ENCODE results near the gene WFDC1.

Gene WFDC1

GRCh38 chr16:84283314-84284153, 11.1 kb upstream of the WFDC1 start:
- Mint-ChIP-seq H3K27ac (no peak overlapping the region), H3K4me1 (ENCODE audit: low read depth) (no peaks in the 10 kb centered on the region), H3K9me3 (ENCODE audit: low read depth) (no peaks in the 10 kb centered on the region), H3K27me3 (peaks cover 5% of the 10 kb centered on the region), H3K4me3 (no peak overlapping the region), H3K36me3 (no peaks in the 10 kb centered on the region)

DNA sequence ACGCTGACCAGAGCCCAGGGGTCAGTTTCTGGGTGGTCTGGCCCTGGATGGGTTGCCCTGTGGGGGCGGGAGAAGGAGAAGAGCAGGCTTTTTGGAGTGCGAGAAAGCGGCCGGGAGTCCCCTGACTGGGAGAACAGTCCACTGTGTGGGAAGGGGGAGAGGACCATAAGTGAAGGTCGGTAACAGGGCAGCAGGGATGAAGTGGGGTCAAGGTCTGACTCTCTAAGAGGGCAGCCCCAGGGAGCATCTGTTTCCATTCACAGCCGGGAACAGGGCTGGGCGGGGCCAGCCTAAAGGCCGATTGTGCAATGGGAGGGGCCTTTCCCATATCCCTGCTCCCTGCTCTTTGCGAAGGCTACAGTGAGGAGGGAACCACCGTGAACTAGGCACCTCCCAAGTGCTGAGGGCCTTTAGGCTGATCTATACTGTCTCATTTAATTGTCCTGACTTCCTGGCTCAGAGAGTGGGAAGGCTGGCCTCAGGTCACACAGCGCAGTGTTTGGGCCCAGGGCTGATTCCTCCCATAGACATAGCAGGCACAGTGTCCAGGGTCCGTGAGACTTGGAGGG, 10.4 kb upstream of the WFDC1 start:
- peaks cover 6% of the 10 kb centered on the region for H3K27me3 Mint-ChIP-seq
- H3K36me3 Mint-ChIP-seq: no peaks in the 10 kb centered on the region
- H3K9me3 Mint-ChIP-seq (ENCODE audit: low read depth): no peaks in the 10 kb centered on the region
- H3K27ac Mint-ChIP-seq: no peak overlapping the region
- no peak overlapping the region for H3K4me3 Mint-ChIP-seq
- no peaks in the 10 kb centered on the region for H3K4me1 Mint-ChIP-seq (ENCODE audit: low read depth)

DNA sequence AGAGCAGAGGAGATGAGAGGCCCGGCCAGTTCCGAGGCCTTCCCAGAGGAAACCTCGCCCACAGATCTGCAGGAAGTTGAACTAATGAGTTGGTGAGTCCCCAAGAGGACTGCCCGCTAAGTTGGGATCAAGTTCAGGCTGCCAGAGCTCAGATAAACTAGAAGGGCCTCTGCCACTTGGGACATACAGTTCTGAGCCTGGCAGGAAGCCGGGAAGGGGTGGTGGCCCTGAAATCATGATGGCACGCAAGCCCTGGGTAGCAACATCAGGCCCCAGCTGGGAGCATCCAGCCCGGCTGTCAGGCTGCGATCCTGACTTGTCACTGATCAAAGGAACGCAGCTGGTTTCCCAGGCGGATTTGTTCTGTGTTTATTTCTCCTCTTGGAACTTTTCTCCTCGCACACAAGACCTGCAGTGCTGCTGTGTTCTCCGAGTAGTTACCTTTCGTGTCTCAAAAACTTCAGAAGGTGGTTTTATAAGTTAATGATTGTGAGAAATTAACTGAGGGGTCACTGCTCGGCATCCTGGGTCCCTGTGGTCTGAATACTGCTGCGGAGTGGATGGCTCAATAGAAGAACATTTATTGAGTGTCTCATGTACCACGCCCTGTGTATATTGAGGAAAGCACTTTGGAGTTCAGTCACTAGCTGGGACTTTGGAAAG, 8.0 kb upstream of the WFDC1 start:
- Mint-ChIP-seq H3K9me3 (ENCODE audit: low read depth) (no peaks in the 10 kb centered on the region), H3K27me3 (peaks cover 12% of the 10 kb centered on the region), H3K36me3 (no peaks in the 10 kb centered on the region), H3K4me1 (ENCODE audit: low read depth) (no peaks in the 10 kb centered on the region), H3K4me3 (no peak overlapping the region), H3K27ac (no peak overlapping the region)

DNA sequence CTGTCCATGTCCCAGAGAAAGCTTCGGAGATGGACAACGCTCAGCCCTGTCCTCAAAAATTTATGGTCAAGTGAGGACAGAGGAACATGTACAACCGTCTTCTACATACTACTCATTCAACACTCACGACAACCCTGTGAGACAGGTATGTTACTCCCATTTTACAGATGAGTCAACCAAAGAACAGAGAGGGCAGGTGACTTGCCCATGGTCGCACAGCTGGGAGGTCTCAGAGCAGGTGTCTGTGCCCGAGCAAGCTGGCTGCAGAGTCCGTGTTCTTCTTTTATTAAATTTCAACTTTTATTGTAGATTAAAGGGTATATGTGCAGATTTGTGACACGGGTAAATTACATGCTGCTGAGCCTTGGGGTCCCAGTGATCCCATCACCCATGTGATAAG, 5.8 kb upstream of the WFDC1 start:
- Mint-ChIP-seq H3K4me1 (ENCODE audit: low read depth) (peaks cover 1% of the 10 kb centered on the region), H3K36me3 (no peaks in the 10 kb centered on the region), H3K27ac (no peak overlapping the region), H3K9me3 (ENCODE audit: low read depth) (no peaks in the 10 kb centered on the region), H3K4me3 (no peak overlapping the region), H3K27me3 (peaks cover 19% of the 10 kb centered on the region)

DNA sequence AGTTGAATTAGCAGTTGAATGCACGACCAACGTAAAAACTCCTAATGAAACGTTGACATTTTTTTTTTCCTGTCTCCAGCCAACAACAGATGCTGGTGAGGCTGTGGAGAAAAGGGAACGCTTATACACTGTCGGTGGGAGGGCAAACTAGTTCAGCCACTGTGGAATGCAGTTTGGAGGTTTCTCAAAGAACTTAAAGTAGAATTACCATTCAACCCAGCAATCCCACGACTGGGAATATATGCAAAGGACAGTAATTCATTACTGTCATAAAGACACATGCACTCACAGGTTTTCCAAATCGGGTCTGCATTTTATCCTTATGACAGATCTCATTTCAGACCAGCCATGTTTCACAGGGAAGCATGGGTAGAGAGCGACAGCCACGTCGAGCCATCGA, 3.5 kb upstream of the WFDC1 start:
- Mint-ChIP-seq H3K27me3 (peaks cover 35% of the 10 kb centered on the region), H3K9me3 (ENCODE audit: low read depth) (no peaks in the 10 kb centered on the region), H3K36me3 (no peaks in the 10 kb centered on the region), H3K4me1 (ENCODE audit: low read depth) (peaks cover 14% of the 10 kb centered on the region), H3K4me3 (no peak overlapping the region), H3K27ac (no peak overlapping the region)

DNA sequence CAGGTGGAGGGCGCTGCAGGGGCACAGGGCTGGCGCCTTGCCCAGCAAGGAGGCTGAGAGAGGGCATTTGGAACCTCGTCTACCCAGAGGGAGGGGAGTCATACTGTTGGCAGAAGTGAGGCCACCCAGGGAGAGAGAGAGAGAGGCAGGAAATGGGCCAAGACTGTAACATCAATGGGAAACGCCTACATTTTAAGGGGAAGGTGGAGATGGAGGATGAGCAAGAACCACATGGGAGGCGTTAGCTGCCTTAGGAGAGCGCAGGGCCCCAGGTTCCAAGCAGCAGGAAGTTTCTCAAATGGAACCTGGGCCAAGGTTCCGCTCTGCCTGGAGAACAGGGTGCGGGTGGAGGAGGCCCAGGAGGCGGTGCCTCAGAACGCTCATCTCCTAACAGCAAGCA, 2.7 kb upstream of the WFDC1 start:
- H3K27ac Mint-ChIP-seq: no peak overlapping the region
- peaks cover 42% of the 10 kb centered on the region for H3K27me3 Mint-ChIP-seq

DNA sequence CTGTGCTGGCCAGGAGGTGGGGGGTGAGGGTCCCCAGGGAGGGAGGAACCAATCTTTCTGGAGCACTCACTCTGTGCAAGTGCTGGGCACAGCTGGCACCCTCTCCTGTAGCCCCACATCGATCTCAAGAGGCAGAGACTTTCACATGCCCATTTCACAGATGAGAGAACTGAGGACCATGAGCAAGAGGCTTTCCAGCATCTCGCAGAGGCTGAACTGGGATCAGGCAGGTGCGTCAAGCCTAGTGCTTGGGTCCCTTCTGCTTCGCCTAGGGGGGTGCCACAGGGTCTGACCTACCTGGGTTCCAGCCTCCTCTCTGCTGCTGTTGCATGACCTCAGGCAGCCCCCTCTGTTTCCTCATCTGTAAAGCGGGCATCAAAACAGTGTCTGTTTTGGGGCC, 1.3 kb upstream of the WFDC1 start:
- Mint-ChIP-seq H3K9me3 (ENCODE audit: low read depth) (no peaks in the 10 kb centered on the region), H3K4me3 (no peak overlapping the region), H3K27ac (no peak overlapping the region), H3K27me3 (peaks cover 39% of the 10 kb centered on the region), H3K36me3 (no peaks in the 10 kb centered on the region), H3K4me1 (ENCODE audit: low read depth) (peaks cover 14% of the 10 kb centered on the region)

More for the DNA sequence above, 2.7 kb upstream of the WFDC1 start:
- Mint-ChIP-seq H3K36me3 (no peaks in the 10 kb centered on the region), H3K9me3 (ENCODE audit: low read depth) (no peaks in the 10 kb centered on the region), H3K4me1 (ENCODE audit: low read depth) (peaks cover 14% of the 10 kb centered on the region), H3K4me3 (no peak overlapping the region)

- H3K27ac Mint-ChIP-seq: no peak overlapping the region
- H3K4me1 Mint-ChIP-seq (ENCODE audit: low read depth): peaks cover 14% of the 10 kb centered on the region
- H3K4me3 Mint-ChIP-seq: peak overlapping the region; percentile 54
- H3K36me3 Mint-ChIP-seq: no peaks in the 10 kb centered on the region
- peaks cover 39% of the 10 kb centered on the region for H3K27me3 Mint-ChIP-seq
- no peaks in the 10 kb centered on the region for H3K9me3 Mint-ChIP-seq (ENCODE audit: low read depth)
Measured at GRCh38 chr16:84294117-84294516, 561 bp upstream of the WFDC1 start.

- no peak overlapping the region for H3K27ac Mint-ChIP-seq
- no peaks in the 10 kb centered on the region for H3K9me3 Mint-ChIP-seq (ENCODE audit: low read depth)
- H3K4me1 Mint-ChIP-seq (ENCODE audit: low read depth): peaks cover 14% of the 10 kb centered on the region
- no peaks in the 10 kb centered on the region for H3K36me3 Mint-ChIP-seq
- H3K27me3 Mint-ChIP-seq: peaks cover 35% of the 10 kb centered on the region
- no peak overlapping the region for H3K4me3 Mint-ChIP-seq
Measured at GRCh38 chr16:84295203-84295860, 654 bp downstream of the WFDC1 start.

DNA sequence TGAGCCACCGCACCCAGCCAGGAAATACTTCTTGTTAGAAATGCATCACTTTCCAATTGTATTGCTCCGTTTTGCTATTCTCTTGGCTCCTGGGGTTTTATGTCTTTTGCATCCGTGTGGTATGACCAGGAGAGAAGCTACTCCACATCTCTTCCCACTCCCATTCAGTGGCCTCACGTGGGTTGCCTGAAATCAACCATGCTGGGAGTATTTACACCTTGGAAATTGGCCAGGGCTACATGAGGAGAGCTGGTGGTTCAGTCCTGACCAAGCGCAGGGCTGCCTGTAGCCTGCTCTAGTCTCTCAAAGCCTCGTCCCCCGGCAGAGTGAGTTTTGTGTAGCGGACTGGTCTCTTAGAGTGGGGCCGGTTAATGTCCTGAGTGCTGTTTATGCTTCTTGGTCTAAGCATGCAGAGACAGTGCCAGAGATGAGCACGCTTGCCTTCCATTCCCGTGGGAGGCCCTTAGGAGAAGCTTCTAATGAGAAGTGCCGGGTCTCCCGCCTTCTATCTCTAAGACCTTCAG, 3.8 kb downstream of the WFDC1 start:
- Mint-ChIP-seq H3K4me1 (ENCODE audit: low read depth) (peaks cover 14% of the 10 kb centered on the region), H3K9me3 (ENCODE audit: low read depth) (no peaks in the 10 kb centered on the region), H3K36me3 (no peaks in the 10 kb centered on the region), H3K4me3 (no peak overlapping the region), H3K27me3 (peaks cover 29% of the 10 kb centered on the region), H3K27ac (no peak overlapping the region)

DNA sequence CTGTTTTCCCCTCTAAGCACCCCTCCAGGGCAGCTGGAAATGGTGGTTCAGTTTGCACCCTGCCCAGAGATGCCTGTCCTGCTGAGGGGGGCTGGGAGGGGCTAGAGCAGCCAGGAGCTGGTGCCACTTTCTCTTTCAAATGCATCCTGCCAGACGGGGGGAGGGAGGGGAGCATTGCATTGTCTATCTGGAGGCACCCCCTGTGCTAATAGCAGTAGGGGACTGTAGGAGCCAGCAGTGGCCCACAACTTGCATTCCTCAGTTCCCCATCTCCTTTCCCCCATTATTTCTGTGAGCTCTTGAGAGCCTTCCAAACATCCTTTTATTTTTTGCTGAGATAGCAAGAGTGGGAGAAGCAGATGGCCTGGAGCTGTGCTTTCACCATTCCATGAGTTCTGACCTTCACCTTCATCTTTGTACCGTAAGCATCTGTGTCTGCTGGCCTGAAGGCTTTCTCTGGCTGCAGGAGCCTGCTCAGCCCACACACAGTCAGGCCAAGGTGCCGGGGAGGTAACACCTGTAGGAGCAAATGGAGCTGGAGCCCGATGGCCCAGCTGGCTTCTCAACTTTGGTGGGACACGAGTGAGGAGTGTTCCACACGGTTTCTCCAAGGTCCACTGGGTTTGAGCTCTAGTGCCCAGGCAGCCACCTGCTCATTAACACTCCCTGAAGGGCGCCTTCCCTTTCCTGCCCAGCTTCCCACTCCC, 5.2 kb downstream of the WFDC1 start:
- Mint-ChIP-seq H3K4me3 (no peak overlapping the region), H3K4me1 (ENCODE audit: low read depth) (peaks cover 5% of the 10 kb centered on the region), H3K36me3 (no peaks in the 10 kb centered on the region), H3K27ac (no peak overlapping the region), H3K9me3 (ENCODE audit: low read depth) (no peaks in the 10 kb centered on the region), H3K27me3 (peaks cover 20% of the 10 kb centered on the region)

GRCh38 chr16:84302111-84302954, 7.7 kb downstream of the WFDC1 start:
- H3K4me1 Mint-ChIP-seq (ENCODE audit: low read depth): no peaks in the 10 kb centered on the region
- no peaks in the 10 kb centered on the region for H3K36me3 Mint-ChIP-seq
- H3K27me3 Mint-ChIP-seq: peaks cover 2% of the 10 kb centered on the region
- no peak overlapping the region for H3K27ac Mint-ChIP-seq
- H3K9me3 Mint-ChIP-seq (ENCODE audit: low read depth): no peaks in the 10 kb centered on the region
- no peak overlapping the region for H3K4me3 Mint-ChIP-seq

- no peaks in the 10 kb centered on the region for H3K36me3 Mint-ChIP-seq
- H3K4me1 Mint-ChIP-seq (ENCODE audit: low read depth): no peaks in the 10 kb centered on the region
- H3K4me3 Mint-ChIP-seq: no peak overlapping the region
- peaks cover 2% of the 10 kb centered on the region for H3K27me3 Mint-ChIP-seq
- no peaks in the 10 kb centered on the region for H3K9me3 Mint-ChIP-seq (ENCODE audit: low read depth)
- H3K27ac Mint-ChIP-seq: no peak overlapping the region
Measured at GRCh38 chr16:84303023-84303422, 8.3 kb downstream of the WFDC1 start.

GRCh38 chr16:84303516-84303915, 8.8 kb downstream of the WFDC1 start:
- no peaks in the 10 kb centered on the region for H3K36me3 Mint-ChIP-seq
- no peaks in the 10 kb centered on the region for H3K9me3 Mint-ChIP-seq (ENCODE audit: low read depth)
- no peaks in the 10 kb centered on the region for H3K4me1 Mint-ChIP-seq (ENCODE audit: low read depth)
- H3K27ac Mint-ChIP-seq: no peak overlapping the region
- peaks cover under 1% of the 10 kb centered on the region for H3K27me3 Mint-ChIP-seq
- no peak overlapping the region for H3K4me3 Mint-ChIP-seq

Measured in activated naive CD8-positive, alpha-beta T cell (primary cell).